B cell (primary cell): Measurements from ENCODE around the gene MCRIP2.

Experiments
- CTCF ChIP-seq: fragments of 200-600 bp; IDR thresholded peaks from one replicate; pipeline ENCODE4 v1.8.0; 2022; ENCODE audit warnings: antibody characterized with exemption, mild to moderate bottlenecking
- EZH2 ChIP-seq: IDR thresholded peaks from 2 replicates; pipeline ENCODE4 v1.6.1; 2012; ENCODE audit warnings: borderline replicate concordance, low read depth, mild to moderate bottlenecking, moderate library complexity, low read length; ENCODE audit not compliant: insufficient read depth, poor library complexity, severe bottlenecking

GRCh38 chr16:678858-679813, 37.5 kb downstream of the MCRIP2 start:
- TF ChIP-seq CTCF (no peak), EZH2 (no peak)
